ENCODE data around the gene SIPA1L3.
A peak's percentile ranks its signal among the peaks of the same experiment; 100 is the strongest.

The SIPA1L3 gene

GRCh38 chr19:37959665-37960114, 52.7 kb downstream of the SIPA1L3 start:
- Histone ChIP-seq H3K36me3 (ENCODE audit: control insufficient read depth in 2 of 2, insufficient read depth in 1 of 2, low read length in 2 of 2) (peaks cover 0 to 14% of the 10 kb centered on the region in 2 experiments; a peak in 1 of 3 replicates), H3K27ac (ENCODE audit: extremely low read depth, low read depth, low read length) (no peak overlapping the region), H3K4me3 (ENCODE audit: low read depth, low read length) (no peak overlapping the region), H3K4me1 (ENCODE audit: control insufficient read depth, insufficient read depth, low read length) (peaks cover 8% of the 10 kb centered on the region; the same call in 1 of the 2 replicates), H3K9me3 (ENCODE audit: control insufficient read depth, insufficient read depth, low read depth, low read length) (peaks cover 8% of the 10 kb centered on the region; the same call in 1 of the 2 replicates)
- TF ChIP-seq ZFP69B (tag by site-specific recombination; IDR thresholded peaks at IDR 0.05) (no peak), ZNF24 (tag by site-specific recombination; IDR thresholded peaks at IDR 0.05) (no peak), ZBTB6 (tag by site-specific recombination; IDR thresholded peaks at IDR 0.05) (no peak), OSR2 (tag by site-specific recombination; IDR thresholded peaks at IDR 0.05) (no peak)
- CTCF ChIA-PET, result interaction anchor here (1.1 to 1.2 kb wide), 2 partner anchors 8 to 62 kb away, joined by 3 read pairs; no protein-coding TSS in a partner anchor
- POLR2A ChIA-PET, result no interaction called here

GRCh38 chr19:37961198-37961597, 54.2 kb downstream of the SIPA1L3 start:
- ChIA-PET POLR2A (interaction anchor here (1.3 kb wide), 1 partner anchor 42 kb away, joined by 4 read pairs; no protein-coding TSS in a partner anchor), CTCF (interaction anchor here (1.1 kb wide), 1 partner anchor 64 kb away, joined by 3 read pairs; no protein-coding TSS in a partner anchor)
- H3K36me3 ChIP-seq (ENCODE audit: control insufficient read depth in 2 of 2, insufficient read depth in 1 of 2, low read length in 2 of 2), result peaks cover 0 to 14% of the 10 kb centered on the region in 2 experiments; a peak in 1 of 3 replicates
- no peak overlapping the region for H3K27ac ChIP-seq (ENCODE audit: extremely low read depth, low read depth, low read length)
- peaks cover 6% of the 10 kb centered on the region; the same call in 1 of the 2 replicates for H3K4me1 ChIP-seq (ENCODE audit: control insufficient read depth, insufficient read depth, low read length)
- no peak overlapping the region for H3K4me3 ChIP-seq (ENCODE audit: low read depth, low read length)
- TF ChIP-seq ZNF202 (tag by site-specific recombination; IDR thresholded peaks at IDR 0.05; ENCODE audit: borderline replicate concordance) (no peak), SP7 (tag by site-specific recombination; IDR thresholded peaks at IDR 0.05) (no peak), IKZF3 (tag by site-specific recombination; IDR thresholded peaks at IDR 0.05) (no peak), ZSCAN30 (tag by site-specific recombination; IDR thresholded peaks at IDR 0.05) (no peak), ZNF514 (tag by site-specific recombination; IDR thresholded peaks at IDR 0.05) (no peak), SP2 (tag by site-specific recombination; IDR thresholded peaks at IDR 0.05) (no peak), FEZF1 (tag by site-specific recombination; IDR thresholded peaks at IDR 0.05) (no peak)
- TF ChIP-seq, protein P1, sequence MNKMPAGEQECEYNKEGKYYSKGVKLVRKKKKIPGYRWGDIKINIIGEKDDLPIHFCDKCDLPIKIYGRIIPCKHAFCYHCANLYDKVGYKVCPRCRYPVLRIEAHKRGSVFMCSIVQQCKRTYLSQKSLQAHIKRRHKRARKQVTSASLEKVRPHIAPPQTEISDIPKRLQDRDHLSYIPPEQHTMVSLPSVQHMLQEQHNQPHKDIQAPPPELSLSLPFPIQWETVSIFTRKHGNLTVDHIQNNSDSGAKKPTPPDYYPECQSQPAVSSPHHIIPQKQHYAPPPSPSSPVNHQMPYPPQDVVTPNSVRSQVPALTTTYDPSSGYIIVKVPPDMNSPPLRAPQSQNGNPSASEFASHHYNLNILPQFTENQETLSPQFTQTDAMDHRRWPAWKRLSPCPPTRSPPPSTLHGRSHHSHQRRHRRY (tag by site-specific recombination; IDR thresholded peaks at IDR 0.05), result no peak
- H3K9me3 ChIP-seq (ENCODE audit: control insufficient read depth, insufficient read depth, low read depth, low read length), result peaks cover 8% of the 10 kb centered on the region; the same call in 1 of the 2 replicates

- POLR2A ChIA-PET, result no interaction called here
- Histone ChIP-seq H3K27ac (ENCODE audit: extremely low read depth, low read depth, low read length) (no peak overlapping the region), H3K9me3 (ENCODE audit: control insufficient read depth, insufficient read depth, low read depth, low read length) (peaks cover 8% of the 10 kb centered on the region; the same call in 1 of the 2 replicates)
Measured at GRCh38 chr19:37963190-37963936, 56.4 kb downstream of the SIPA1L3 start.

More at GRCh38 chr19:37963190-37963936, 56.4 kb downstream of the SIPA1L3 start:
- 0 out of 2 replicates have a peak, but pooled peaks have one; percentile 25 for TF ChIP-seq CTCF (tag by site-specific recombination; IDR thresholded peaks at IDR 0.05)
- TF ChIP-seq IKZF3 (tag by site-specific recombination; IDR thresholded peaks at IDR 0.05), result no peak
- 0 out of 2 replicates have a peak, but pooled peaks have one; percentile 11 for TF ChIP-seq ZNF600 (tag by site-specific recombination; IDR thresholded peaks at IDR 0.05)
- no peak for TF ChIP-seq EGR2 (tag by site-specific recombination; IDR thresholded peaks at IDR 0.05; ENCODE audit: low read depth)
- no peak for TF ChIP-seq HOXD13 (CRISPR knock-in tag; IDR thresholded peaks at IDR 0.05; ENCODE audit: borderline replicate concordance)
- no peak for TF ChIP-seq KLF1 (tag by site-specific recombination; IDR thresholded peaks at IDR 0.05)
- no peak for TF ChIP-seq ZNF677 (tag by site-specific recombination; IDR thresholded peaks at IDR 0.05)
- H3K4me3 ChIP-seq (ENCODE audit: low read depth, low read length), result no peak overlapping the region
- H3K4me1 ChIP-seq (ENCODE audit: control insufficient read depth, insufficient read depth, low read length), result peaks cover 10% of the 10 kb centered on the region; the same call in 1 of the 2 replicates
- H3K36me3 ChIP-seq (ENCODE audit: control insufficient read depth in 2 of 2, insufficient read depth in 1 of 2, low read length in 2 of 2), result peaks cover 0 to 4% of the 10 kb centered on the region in 2 experiments; a peak in 1 of 3 replicates
- CTCF ChIA-PET, result interaction anchor here (0.6 to 0.8 kb wide), 2 partner anchors 25 to 60 kb away, joined by 4 to 7 read pairs; no protein-coding TSS in a partner anchor
